ENCODE results near the gene PDGFD.

PDGFD gene

GRCh38 chr11:103894034-103894433 lies 269.9 kb downstream of the PDGFD start:
- in situ Hi-C loops (cut with MboI; ENCODE audit: low sequenced_read_pairs), result no loop called here

GRCh38 chr11:103893371-103893770 lies 270.6 kb downstream of the PDGFD start:
- in situ Hi-C loops (cut with MboI; ENCODE audit: low sequenced_read_pairs), result no loop called here

GRCh38 chr11:103892603-103893002 lies 271.3 kb downstream of the PDGFD start:
- in situ Hi-C loops (cut with MboI; ENCODE audit: low sequenced_read_pairs), result no loop called here

GRCh38 chr11:103890654-103891053 lies 273.3 kb downstream of the PDGFD start:
- in situ Hi-C loops (cut with MboI; ENCODE audit: low sequenced_read_pairs), result no loop called here

- in situ Hi-C loops (cut with MboI; ENCODE audit: low sequenced_read_pairs), result no loop called here
These were observed 274.3 kb downstream of the PDGFD start for GRCh38 chr11:103889679-103890078.

- in situ Hi-C loops (cut with MboI; ENCODE audit: low sequenced_read_pairs), result no loop called here
These were observed 275.4 kb downstream of the PDGFD start for GRCh38 chr11:103888541-103888951.

- in situ Hi-C loops (cut with MboI; ENCODE audit: low sequenced_read_pairs), result no loop called here
These were observed 276.8 kb downstream of the PDGFD start for GRCh38 chr11:103887001-103887658.

- in situ Hi-C loops (cut with MboI; ENCODE audit: low sequenced_read_pairs), result no loop called here
These were observed 280.1 kb downstream of the PDGFD start for GRCh38 chr11:103883856-103884255.

- in situ Hi-C loops (cut with MboI; ENCODE audit: low sequenced_read_pairs), result no loop called here
These were observed 280.7 kb downstream of the PDGFD start for GRCh38 chr11:103883291-103883690.

- in situ Hi-C loops (cut with MboI; ENCODE audit: low sequenced_read_pairs), result no loop called here
These were observed 282.4 kb downstream of the PDGFD start for GRCh38 chr11:103881584-103881983.

- in situ Hi-C loops (cut with MboI; ENCODE audit: low sequenced_read_pairs), result no loop called here
These were observed 283.0 kb downstream of the PDGFD start for GRCh38 chr11:103880968-103881367.

- in situ Hi-C loops (cut with MboI; ENCODE audit: low sequenced_read_pairs), result no loop called here
These were observed 285.3 kb downstream of the PDGFD start for GRCh38 chr11:103878646-103879045.

- in situ Hi-C loops (cut with MboI; ENCODE audit: low sequenced_read_pairs), result no loop called here
These were observed 286.7 kb downstream of the PDGFD start for GRCh38 chr11:103877221-103877620.

- in situ Hi-C loops (cut with MboI; ENCODE audit: low sequenced_read_pairs), result no loop called here
These were observed 288.0 kb downstream of the PDGFD start for GRCh38 chr11:103875855-103876510.

GRCh38 chr11:103872748-103873147 lies 291.2 kb downstream of the PDGFD start:
- in situ Hi-C loops (cut with MboI; ENCODE audit: low sequenced_read_pairs), result no loop called here

- in situ Hi-C loops (cut with MboI; ENCODE audit: low sequenced_read_pairs), result no loop called here
These were observed 291.9 kb downstream of the PDGFD start for GRCh38 chr11:103871923-103872551.

GRCh38 chr11:103870821-103871309 lies 293.1 kb downstream of the PDGFD start:
- in situ Hi-C loops (cut with MboI; ENCODE audit: low sequenced_read_pairs), result no loop called here

GRCh38 chr11:103867481-103867880 lies 296.5 kb downstream of the PDGFD start:
- in situ Hi-C loops (cut with MboI; ENCODE audit: low sequenced_read_pairs), result no loop called here

- in situ Hi-C loops (cut with MboI; ENCODE audit: low sequenced_read_pairs), result no loop called here
These were observed 300.4 kb downstream of the PDGFD start for GRCh38 chr11:103863497-103863896.

GRCh38 chr11:103862802-103863174 lies 301.2 kb downstream of the PDGFD start:
- in situ Hi-C loops (cut with MboI; ENCODE audit: low sequenced_read_pairs), result no loop called here

- in situ Hi-C loops (cut with MboI; ENCODE audit: low sequenced_read_pairs), result no loop called here
These were observed 301.7 kb downstream of the PDGFD start for GRCh38 chr11:103862094-103862801.

All from hTERT RPE-1 (cell line).